GM20000 (cell line): Measurements from ENCODE around the gene RADIL.

Source experiments
- DNase-seq: peaks from one replicate; pipeline ENCODE4 v3.0.0; 2012; ENCODE audit warnings: low spot score
- TF ChIP-seq, protein P1 (sequence below): IDR thresholded peaks from 2 replicates; pipeline ENCODE4 v1.5.1; 2012; ENCODE audit warnings: mild to moderate bottlenecking, control low read depth; ENCODE audit errors: extremely low read depth, missing control alignments

RADIL gene

DNA sequence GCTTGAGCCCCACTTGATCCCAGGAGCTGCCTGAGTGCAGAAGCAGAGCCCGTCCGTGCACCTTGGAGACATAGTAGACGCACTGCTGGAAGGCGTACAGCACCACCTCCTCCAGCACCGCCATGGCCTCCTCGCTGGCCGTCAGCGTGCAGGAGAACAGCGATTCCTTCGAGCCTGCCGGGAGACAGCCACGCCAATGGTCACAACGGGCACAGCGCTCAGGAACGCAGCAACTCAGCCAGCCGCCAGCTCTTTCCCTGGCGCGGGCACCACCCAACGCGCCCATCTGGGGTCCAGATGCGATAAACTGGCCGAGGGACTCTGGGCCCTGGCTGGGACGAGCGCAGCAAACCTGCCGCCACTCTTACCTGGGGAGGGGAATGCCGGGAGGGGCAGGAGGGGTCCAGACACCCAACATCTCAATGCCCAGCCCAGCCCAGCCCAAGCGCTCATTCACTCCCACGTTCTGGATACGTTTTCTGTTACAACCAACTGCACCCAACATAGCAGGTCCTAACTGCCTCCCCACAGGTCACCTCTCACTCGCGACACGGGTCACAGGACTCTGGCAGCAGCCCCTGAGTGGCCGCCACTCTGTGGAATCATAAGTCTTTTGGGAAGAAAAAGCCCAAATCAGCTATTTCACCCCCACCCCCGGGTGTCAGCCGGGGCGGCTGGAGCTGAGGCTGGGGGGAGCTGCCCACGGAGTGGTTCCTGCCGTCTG is 66.2 kb downstream of the RADIL start:
- TF ChIP-seq, protein P1, sequence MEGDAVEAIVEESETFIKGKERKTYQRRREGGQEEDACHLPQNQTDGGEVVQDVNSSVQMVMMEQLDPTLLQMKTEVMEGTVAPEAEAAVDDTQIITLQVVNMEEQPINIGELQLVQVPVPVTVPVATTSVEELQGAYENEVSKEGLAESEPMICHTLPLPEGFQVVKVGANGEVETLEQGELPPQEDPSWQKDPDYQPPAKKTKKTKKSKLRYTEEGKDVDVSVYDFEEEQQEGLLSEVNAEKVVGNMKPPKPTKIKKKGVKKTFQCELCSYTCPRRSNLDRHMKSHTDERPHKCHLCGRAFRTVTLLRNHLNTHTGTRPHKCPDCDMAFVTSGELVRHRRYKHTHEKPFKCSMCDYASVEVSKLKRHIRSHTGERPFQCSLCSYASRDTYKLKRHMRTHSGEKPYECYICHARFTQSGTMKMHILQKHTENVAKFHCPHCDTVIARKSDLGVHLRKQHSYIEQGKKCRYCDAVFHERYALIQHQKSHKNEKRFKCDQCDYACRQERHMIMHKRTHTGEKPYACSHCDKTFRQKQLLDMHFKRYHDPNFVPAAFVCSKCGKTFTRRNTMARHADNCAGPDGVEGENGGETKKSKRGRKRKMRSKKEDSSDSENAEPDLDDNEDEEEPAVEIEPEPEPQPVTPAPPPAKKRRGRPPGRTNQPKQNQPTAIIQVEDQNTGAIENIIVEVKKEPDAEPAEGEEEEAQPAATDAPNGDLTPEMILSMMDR, result no peak
- no peak for DNase-seq

DNA sequence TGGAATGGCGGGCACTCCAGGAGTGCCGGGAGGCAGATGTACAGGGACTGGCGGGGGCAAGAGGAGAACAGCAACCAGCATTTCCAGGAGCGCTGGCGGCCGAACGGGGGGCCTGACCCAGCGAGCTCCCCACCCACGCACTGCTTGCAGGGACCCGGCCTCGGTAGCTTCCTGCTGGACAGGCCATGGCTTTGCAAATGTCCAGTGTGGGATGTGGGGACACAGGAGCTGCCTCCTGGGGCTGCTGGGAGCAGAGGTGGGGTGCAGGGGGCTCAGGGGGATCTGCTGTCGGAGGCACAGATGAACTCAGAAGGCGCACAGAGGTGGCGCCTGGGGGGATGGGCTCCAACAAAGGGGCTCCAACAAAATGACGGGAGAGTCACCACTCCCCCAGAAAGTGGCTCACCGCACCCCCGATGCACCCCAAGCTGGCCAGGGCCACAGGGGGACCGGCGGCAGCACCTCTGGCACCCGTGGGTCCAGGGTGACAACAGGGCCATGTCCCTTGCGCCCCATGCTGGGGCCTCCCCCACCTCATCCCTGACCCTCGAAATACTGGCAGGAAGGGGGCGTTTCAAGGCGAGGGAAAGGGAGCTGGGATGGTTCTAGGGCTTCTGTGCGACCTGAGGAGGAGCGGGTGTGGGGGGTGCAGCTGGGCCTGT is 67.0 kb downstream of the RADIL start:
- DNase-seq, result no peak
- TF ChIP-seq, protein P1, result no peak

DNA sequence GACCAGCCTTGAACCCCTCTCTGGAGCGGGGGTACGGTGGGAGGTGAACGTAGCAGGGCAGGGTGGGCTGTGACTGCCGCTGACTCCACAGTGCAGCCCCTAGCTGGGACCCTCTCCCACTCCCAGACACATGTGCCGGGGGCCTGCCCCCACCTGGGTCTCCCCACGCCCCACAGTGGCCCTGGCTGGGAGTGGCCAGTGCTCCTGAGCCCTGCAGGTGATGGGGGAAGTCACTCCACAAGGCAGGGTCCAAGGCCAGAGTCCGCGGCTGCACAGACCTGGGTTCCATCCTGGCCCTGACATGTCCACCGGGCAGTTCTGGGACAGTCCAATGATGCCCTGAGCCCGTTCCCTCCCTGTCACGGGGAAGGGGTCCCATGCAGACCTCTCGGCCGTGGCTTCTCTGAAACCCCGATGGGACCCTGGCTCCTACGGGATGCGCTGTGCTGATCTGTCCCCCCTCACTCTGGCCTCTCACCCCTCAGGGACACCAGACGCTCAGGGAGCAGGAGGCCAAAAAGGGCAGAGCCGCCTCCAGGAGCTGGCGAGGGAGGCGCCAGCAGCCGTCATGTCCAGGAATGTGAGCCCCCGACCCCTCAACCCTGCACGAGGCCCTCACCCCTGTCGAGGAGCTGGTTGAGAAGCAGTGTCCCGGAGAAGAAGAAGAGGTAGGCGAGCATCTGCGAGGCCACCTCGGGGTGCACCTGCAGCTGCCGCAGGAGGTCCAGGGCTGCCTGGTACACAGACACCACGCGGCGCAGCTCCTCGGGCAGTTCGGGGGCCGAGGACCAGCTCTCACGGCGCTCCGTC is 67.7 kb downstream of the RADIL start:
- DNase-seq, result no peak
- TF ChIP-seq, protein P1, result no peak

GRCh38 chr7:4815121-4815520 is 68.4 kb downstream of the RADIL start:
- DNase-seq, result no peak
- TF ChIP-seq, protein P1, result no peak

DNA sequence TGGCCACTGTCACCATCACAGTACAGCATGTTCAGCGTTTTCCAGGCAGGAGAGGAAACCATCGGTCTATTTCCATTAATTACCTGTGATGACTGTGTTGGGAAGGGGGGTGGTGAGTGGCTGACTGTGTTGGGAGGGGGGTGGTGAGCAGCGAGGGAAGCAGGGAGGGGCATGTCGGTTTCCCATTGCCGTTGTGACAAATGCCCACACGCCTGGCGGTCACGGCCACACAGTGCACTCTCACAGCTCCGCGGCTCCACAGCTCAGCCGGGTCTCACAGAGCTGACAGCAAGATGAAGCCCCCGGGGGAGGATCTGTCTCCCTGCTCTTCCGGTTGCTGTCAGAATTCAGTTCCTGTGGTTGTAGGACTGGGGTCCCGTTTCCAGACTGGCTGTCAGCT is 69.1 kb downstream of the RADIL start:
- TF ChIP-seq, protein P1, result no peak
- peak; percentile 38 for DNase-seq

GRCh38 chr7:4809666-4810065 is 73.8 kb downstream of the RADIL start:
- DNase-seq, result no peak
- TF ChIP-seq, protein P1, result no peak
